NCI-H1417 treated with DMSO at 0.1 percent for 48 hours (cell line): ENCODE data around the gene C1QTNF1.
"Not testable (repeated sequence)": the region's sequence is repeated elsewhere in the genome, so short reads cannot be mapped to it uniquely, and the experiment has no call there.

ENCODE experiments used
- DNase-seq: peaks from one replicate; lab custom pipeline; 2025; lab: John Stamatoyannopoulos, UW

C1QTNF1 gene

GRCh38 chr17:79006794-79007503 lies 17.0 kb upstream of the C1QTNF1 start:
- DNase-seq, result no peak

- DNase-seq, result no peak
Measured at GRCh38 chr17:79007504-79008381, 16.2 kb upstream of the C1QTNF1 start.

GRCh38 chr17:79008666-79009387 lies 15.1 kb upstream of the C1QTNF1 start:
- no peak for DNase-seq

- no peak for DNase-seq
Measured at GRCh38 chr17:79009397-79010303, 14.3 kb upstream of the C1QTNF1 start, which contains the start of gene CANT1. TSS of gene CANT1 (minus strand) at chr17:79009764. CDS start at chr17:78997622, 12,142 bp downstream.

- no peak for DNase-seq
Measured at GRCh38 chr17:79010304-79010646, 13.7 kb upstream of the C1QTNF1 start.

GRCh38 chr17:79011451-79012147 lies 12.4 kb upstream of the C1QTNF1 start:
- DNase-seq, result no peak

- DNase-seq, result no peak
Measured at GRCh38 chr17:79012563-79013134, 11.3 kb upstream of the C1QTNF1 start.

GRCh38 chr17:79014158-79014758 lies 9.7 kb upstream of the C1QTNF1 start:
- no peak for DNase-seq

- no peak for DNase-seq
Measured at GRCh38 chr17:79017546-79018369, 6.2 kb upstream of the C1QTNF1 start.

- DNase-seq, result no peak
Measured at GRCh38 chr17:79018370-79018695, 5.6 kb upstream of the C1QTNF1 start.

- no peak for DNase-seq
Measured at GRCh38 chr17:79019261-79019631, 4.7 kb upstream of the C1QTNF1 start.

GRCh38 chr17:79019632-79020584 lies 4.1 kb upstream of the C1QTNF1 start:
- no peak for DNase-seq

- no peak for DNase-seq
Measured at GRCh38 chr17:79020631-79021301, 3.2 kb upstream of the C1QTNF1 start.

GRCh38 chr17:79021929-79022328 lies 2.0 kb upstream of the C1QTNF1 start:
- DNase-seq, result not testable (repeated sequence)

- DNase-seq, result no peak
Measured at GRCh38 chr17:79022507-79022991, 1.4 kb upstream of the C1QTNF1 start.

GRCh38 chr17:79023180-79023705 lies 726 bp upstream of the C1QTNF1 start:
- DNase-seq, result no peak
